Panc1 (cell line): Measurements from ENCODE around the gene RIOK2. TPM values are rescaled to one million over a fixed set of nuclear protein-coding genes. Genes with fewer than 3 reads are reported as not detected.

ENCODE experiments used
- ATAC-seq: fragments of 200-7000 bp; cut with Tn5 transposase; 2 replicates; pipeline ENCODE4 v1.9.1; 2020; ENCODE audit warnings: mild to moderate bottlenecking, moderate library complexity
- BruUV-seq: library from RNA; stranded (reverse); fragments of 400-500 nt; replicated peaks from 2 replicates; lab custom pipeline; 2021; lab: Mats Ljungman, UMichigan
- CTCF ChIA-PET: fragments of 300-600 bp; sonication (Branson Sonifier 250); formaldehyde crosslinking; loops from one replicate; lab custom pipeline; 2022; ENCODE audit warnings: antibody characterized with exemption; lab: Charles Lee
- POLR2A ChIA-PET: fragments of 300-600 bp; sonication (Branson Sonifier 250); formaldehyde crosslinking; loops from one replicate; lab custom pipeline; 2022; ENCODE audit warnings: antibody characterized with exemption; lab: Charles Lee
- DNase-seq: peaks from one replicate; pipeline ENCODE4 v3.0.0-alpha.2; 2010; ENCODE audit warnings: low read depth, low spot score
- H3K27ac ChIP-seq: 2 replicates; pipeline ENCODE4 v1.5.1; 2011; ENCODE audit warnings: mild to moderate bottlenecking, low read length, inconsistent platforms
- H3K27me3 ChIP-seq: fragments of 200-500 bp; sonication (Bioruptor generic); 2 replicates; pipeline ENCODE4 v1.6.0; 2014; ENCODE audit warnings: low read length, inconsistent platforms; ENCODE audit not compliant: control insufficient read depth, insufficient read depth
- H3K36me3 ChIP-seq: fragments of 200-500 bp; sonication (Bioruptor generic); 2 replicates; pipeline ENCODE4 v1.5.1; 2014; ENCODE audit warnings: inconsistent platforms, mild to moderate bottlenecking, low read length, moderate library complexity; ENCODE audit not compliant: control insufficient read depth, insufficient read depth
- H3K4me1 ChIP-seq: 2 replicates; pipeline ENCODE4 v1.5.1; 2011; ENCODE audit warnings: inconsistent platforms, mild to moderate bottlenecking, low read length, moderate library complexity; ENCODE audit not compliant: control insufficient read depth, insufficient read depth
- H3K4me3 ChIP-seq, 2 experiments: 2 replicates each; pipeline ENCODE4 v1.5.1; 2011 to 2012; ENCODE audit warnings: low read depth in 2 of 2, low read length in 2 of 2, mild to moderate bottlenecking in 2 of 2, inconsistent platforms in 1 of 2, moderate library complexity in 1 of 2
- H3K9me3 ChIP-seq: fragments of 200-500 bp; sonication (Bioruptor generic); 2 replicates; pipeline ENCODE4 v1.5.1; 2014; ENCODE audit warnings: low read depth, mild to moderate bottlenecking, inconsistent platforms, low read length, moderate library complexity; ENCODE audit not compliant: control insufficient read depth, insufficient read depth
- CTCF ChIP-seq: fragments of 450-650 bp; IDR thresholded peaks from 2 replicates; pipeline ENCODE4 v1.5.1; 2017; ENCODE audit warnings: mild to moderate bottlenecking
- POLR2AphosphoS5 ChIP-seq: IDR thresholded peaks from 2 replicates; pipeline ENCODE4 v1.6.1; 2012; ENCODE audit warnings: mild to moderate bottlenecking, low read depth, low read length, moderate library complexity
- REST ChIP-seq, 2 experiments: IDR thresholded peaks; 2 replicates each; pipeline ENCODE4 v1.6.1; 2011 to 2012; ENCODE audit warnings: low read depth in 2 of 2, control low read depth in 1 of 2, low read length in 1 of 2, mild to moderate bottlenecking in 1 of 2, moderate library complexity in 1 of 2; ENCODE audit not compliant: insufficient read depth in 1 of 2
- SIN3A ChIP-seq: IDR thresholded peaks from 2 replicates; pipeline ENCODE4 v1.6.1; 2012; ENCODE audit warnings: low read depth, mild to moderate bottlenecking, low read length, moderate library complexity, borderline replicate concordance; ENCODE audit not compliant: insufficient read depth
- TCF7L2 ChIP-seq: IDR thresholded peaks from 2 replicates; pipeline ENCODE4 v1.6.1; 2011; ENCODE audit warnings: mild to moderate bottlenecking, low read depth, low read length, inconsistent platforms
- in situ Hi-C: cut with HindIII; loops from 2 replicates; pipeline ENCODE4 v1.10.0; 2016; ENCODE audit warnings: low sequenced_read_pairs, low pct_unique_long_range_greater_than_20kb
- intact Hi-C: fragments of 100-400 bp; cut with micrococcal nuclease; formaldehyde crosslinking; loops from one replicate; pipeline ENCODE4 v1.10.0; 2022; ENCODE audit not compliant: unreplicated experiment
- total RNA-seq: library from RNA; stranded (reverse); gene quantifications from one replicate; pipeline ENCODE4 v1.2.1, GENCODE V29; 2021; ENCODE audit not compliant: unreplicated experiment

RIOK2 gene
- total RNA-seq, 1 experiment from 2014 or later, result 32.5 TPM

GRCh38 chr5:97111616-97112015, 71.4 kb downstream of the RIOK2 start:
- BruUV-seq, result no TSS peak
- H3K27me3 ChIP-seq, result peaks cover 2% of the 10 kb centered on the region; the same call in 1 of the 2 replicates
- ChIA-PET CTCF (no interaction called here), POLR2A (no interaction called here)
- no peaks in the 10 kb centered on the region for H3K4me1 ChIP-seq
- TF ChIP-seq REST (IDR thresholded peaks at IDR 0.05; ENCODE audit: insufficient read depth in 1 of 2, low read depth in 2 of 2, low read length in 1 of 2) (no peak), SIN3A (no peak), POLR2AphosphoS5 (no peak), CTCF (no peak), TCF7L2 (no peak)
- H3K27ac ChIP-seq, result no peak overlapping the region
- no peaks in the 10 kb centered on the region for H3K9me3 ChIP-seq
- no peaks in the 10 kb centered on the region for H3K36me3 ChIP-seq
- intact Hi-C loops, result no loop called here
- DNase-seq (no peak), ATAC-seq (no peak)
- in situ Hi-C loops, result no loop called here
- H3K4me3 ChIP-seq, result no peak overlapping the region

GRCh38 chr5:97111004-97111403, 72.0 kb downstream of the RIOK2 start:
- intact Hi-C loops, result no loop called here
- no peak overlapping the region for H3K27ac ChIP-seq
- TF ChIP-seq SIN3A, result no peak
- no peak for TF ChIP-seq REST (IDR thresholded peaks at IDR 0.05; ENCODE audit: insufficient read depth in 1 of 2, low read depth in 2 of 2, low read length in 1 of 2)
- no peak for TF ChIP-seq CTCF
- TF ChIP-seq TCF7L2, result no peak
- no peak for TF ChIP-seq POLR2AphosphoS5
- H3K36me3 ChIP-seq, result no peaks in the 10 kb centered on the region
- no peak for DNase-seq
- ATAC-seq, result no peak
- peaks cover 3% of the 10 kb centered on the region; the same call in 1 of the 2 replicates for H3K27me3 ChIP-seq
- POLR2A ChIA-PET, result no interaction called here
- no peak overlapping the region for H3K4me3 ChIP-seq
- CTCF ChIA-PET, result interaction anchor here (0.6 kb wide), 1 partner anchor 239 kb away, joined by 3 read pairs; no protein-coding TSS in a partner anchor
- BruUV-seq, result no TSS peak
- H3K9me3 ChIP-seq, result no peaks in the 10 kb centered on the region
- in situ Hi-C loops, result no loop called here
- no peaks in the 10 kb centered on the region for H3K4me1 ChIP-seq

Other genes starting within 250 kb of the RIOK2 start
- gene LNPEP, start 247.2 kb downstream of the RIOK2 start, total RNA-seq, result 46.6 TPM
- not detected for gene LIX1, start 40.6 kb downstream of the RIOK2 start, total RNA-seq